SK-MEL-5 (cell line): Measurements from ENCODE around the gene SYT3. TPM values are rescaled to one million over a fixed set of nuclear protein-coding genes. Genes with fewer than 3 reads are reported as not detected.

Experiments used
- DNase-seq: peaks from one replicate; pipeline ENCODE4 v3.0.0-alpha.2; 2016; ENCODE audit warnings: low read depth, low spot score
- in situ Hi-C: cut with HindIII; loops from 2 replicates; pipeline ENCODE4 v1.10.0; 2016; ENCODE audit warnings: low sequenced_read_pairs, high pct_unique_total_duplicates, low pct_unique_long_range_greater_than_20kb
- total RNA-seq: library from RNA; depleted of rRNA; stranded (reverse); fragments of >200 nt; shearing (Covaris generic); gene quantifications from 2 replicates; pipeline ENCODE4 v1.2.3, GENCODE V29; 2014

SYT3 gene
- total RNA-seq, 1 experiment from 2014 or later, result 0.55 TPM

DNA sequence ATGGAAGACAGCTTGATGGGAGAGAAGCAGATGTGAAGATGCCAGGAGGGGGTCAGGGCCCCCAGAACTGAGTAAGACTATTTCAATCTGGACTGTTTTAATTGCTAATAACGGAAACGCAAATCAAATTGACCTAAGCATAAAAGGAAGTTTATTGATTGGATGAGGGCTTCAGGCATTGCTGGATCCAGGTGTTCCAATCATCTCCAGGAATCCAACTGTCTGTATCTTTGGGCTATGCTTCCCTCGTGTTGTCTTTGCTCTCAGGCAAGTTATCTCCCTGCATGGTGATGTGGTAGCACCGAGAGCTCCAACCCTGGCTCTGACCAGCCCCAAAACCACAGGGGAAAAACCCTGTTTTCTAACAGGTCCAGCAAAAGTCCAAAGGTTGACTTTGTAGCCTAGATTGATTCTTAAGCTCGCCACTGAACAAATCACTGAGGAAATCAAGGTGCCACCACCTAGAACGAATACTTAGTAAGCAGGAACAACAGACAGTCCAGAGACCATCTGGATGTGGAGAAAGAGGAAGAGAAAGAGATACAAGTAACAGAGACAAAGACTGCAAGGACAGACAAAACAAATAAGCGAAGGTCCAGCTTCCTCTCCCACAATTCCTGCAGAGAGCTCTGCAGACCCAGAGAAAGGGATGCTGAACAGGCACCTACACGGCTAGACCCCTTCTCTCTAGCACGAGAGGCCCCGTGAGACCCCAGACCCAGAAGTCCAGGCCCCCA lies 8.4 kb upstream of the SYT3 start:
- in situ Hi-C loops, result no loop called here
- no peak for DNase-seq

DNA sequence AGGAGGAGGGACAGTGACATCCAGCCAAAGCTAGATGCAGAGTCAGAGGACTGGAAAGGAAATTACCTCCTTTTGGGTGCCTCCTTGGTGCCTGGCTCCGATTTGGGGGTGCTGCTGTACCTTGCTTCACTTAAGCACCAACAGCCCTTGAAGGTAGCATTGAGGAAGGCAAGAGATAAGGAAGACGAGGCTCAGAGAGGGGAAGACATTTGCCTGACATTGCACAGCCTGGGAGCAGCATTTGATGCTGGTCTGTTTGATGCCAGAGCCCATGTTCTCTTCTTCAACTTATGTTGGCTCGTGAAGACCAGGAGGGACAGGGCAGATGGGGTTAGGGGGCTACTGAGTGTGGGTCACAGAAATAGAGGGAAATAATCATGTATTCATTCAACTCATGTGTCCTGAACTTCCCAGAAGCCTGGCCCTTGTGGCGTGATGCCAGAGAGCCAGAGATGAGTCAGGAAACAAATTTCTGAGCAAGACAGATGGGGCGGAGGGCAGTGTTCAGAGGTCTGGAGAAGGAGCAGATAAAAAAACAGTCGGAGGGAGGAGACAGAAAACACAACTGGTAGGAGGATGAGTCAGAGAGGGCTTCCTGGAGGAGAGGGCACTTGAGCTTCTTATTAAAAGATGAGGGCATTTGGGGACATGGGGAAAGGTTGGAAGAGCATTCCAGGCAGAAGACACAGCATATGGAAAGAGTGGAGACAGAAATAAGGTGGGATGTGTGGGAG lies 6.6 kb upstream of the SYT3 start:
- no peak for DNase-seq
- in situ Hi-C loops, result no loop called here

DNA sequence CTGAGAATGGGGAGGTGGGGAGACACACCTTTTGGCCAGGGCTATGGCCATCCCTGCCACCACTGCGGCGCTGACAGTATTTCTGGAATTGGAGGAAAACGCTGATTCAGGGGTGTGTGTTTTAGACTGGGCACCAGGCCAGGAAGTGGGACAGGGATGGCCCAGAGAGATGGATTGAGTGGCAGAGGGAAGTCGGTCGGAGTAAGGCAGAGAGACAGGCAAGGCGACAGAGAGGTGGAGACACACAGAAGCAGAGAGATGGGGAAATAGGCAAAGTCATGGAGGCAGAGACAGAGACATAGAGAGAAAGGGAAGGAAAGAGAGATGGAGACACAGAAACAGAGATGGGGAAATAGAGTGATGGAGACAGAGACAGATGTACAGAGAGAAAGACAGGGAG lies 5.4 kb upstream of the SYT3 start:
- no peak for DNase-seq
- in situ Hi-C loops, result no loop called here

DNA sequence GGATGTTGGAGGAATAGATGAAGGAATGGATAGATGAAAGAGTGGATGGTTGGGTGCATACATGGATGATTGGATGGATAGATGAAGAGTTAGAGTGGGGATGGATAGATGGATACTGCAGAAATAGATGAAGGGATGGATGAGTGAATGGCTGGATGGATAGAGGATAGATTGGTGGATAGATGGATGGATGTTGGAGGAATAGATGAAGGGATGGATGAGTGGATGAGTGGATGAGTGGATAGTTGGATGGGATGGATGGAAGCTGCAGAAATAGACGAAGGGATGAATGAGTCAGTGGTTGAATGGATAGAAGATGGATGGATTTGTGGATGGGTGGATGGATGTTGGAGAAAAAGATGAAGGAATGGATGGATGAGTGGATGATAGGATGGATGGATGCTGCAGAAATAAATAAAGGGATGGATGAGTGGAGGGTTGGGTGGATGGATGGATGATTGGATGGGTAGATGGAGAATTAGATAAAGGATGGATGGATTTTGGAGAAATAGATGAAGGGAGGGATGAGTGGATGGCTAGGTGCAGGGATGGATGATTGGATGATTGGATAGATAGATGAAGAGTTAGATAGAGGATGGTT lies 4.7 kb upstream of the SYT3 start:
- in situ Hi-C loops, result no loop called here
- DNase-seq, result no peak

DNA sequence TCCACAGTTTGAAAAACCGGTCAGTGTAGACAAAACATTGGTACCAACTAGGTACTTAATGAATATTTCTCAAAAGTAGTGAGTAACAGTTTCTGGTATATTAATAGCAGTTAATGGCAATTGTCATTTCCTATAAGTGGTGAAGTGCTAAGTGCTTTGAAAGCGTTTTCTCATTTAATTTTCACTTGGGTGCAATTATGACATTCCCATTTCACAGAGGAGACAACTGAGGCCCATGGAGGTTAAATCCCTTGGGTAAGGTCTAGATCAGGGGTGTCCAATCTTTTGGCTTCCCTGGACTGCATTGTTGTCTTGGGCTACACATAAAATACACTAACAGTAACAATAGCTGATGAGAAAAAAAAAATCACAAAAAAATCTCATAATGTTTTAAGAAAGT lies 687 bp upstream of the SYT3 start:
- in situ Hi-C loops, result no loop called here
- no peak for DNase-seq

DNA sequence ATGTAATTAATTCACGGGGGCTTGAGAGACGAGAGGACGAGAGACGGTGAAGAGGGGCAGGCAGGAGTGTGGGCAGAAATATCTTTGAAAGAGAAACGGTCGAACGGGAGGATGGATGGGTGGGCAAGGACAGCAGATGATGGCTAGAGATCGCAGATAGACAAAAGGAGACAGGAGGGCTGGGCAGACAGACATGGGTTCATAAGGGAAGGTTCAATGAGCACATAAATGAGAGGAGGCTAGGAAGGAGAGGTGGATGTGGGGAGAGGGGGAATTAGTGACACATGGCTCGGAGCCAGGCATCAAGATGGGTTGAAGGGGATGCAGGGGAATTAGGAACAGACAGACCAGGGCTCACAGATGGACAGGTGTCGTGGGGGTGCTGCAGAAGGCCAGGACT lies 1.1 kb downstream of the SYT3 start:
- no peak for DNase-seq
- in situ Hi-C loops, result no loop called here

DNA sequence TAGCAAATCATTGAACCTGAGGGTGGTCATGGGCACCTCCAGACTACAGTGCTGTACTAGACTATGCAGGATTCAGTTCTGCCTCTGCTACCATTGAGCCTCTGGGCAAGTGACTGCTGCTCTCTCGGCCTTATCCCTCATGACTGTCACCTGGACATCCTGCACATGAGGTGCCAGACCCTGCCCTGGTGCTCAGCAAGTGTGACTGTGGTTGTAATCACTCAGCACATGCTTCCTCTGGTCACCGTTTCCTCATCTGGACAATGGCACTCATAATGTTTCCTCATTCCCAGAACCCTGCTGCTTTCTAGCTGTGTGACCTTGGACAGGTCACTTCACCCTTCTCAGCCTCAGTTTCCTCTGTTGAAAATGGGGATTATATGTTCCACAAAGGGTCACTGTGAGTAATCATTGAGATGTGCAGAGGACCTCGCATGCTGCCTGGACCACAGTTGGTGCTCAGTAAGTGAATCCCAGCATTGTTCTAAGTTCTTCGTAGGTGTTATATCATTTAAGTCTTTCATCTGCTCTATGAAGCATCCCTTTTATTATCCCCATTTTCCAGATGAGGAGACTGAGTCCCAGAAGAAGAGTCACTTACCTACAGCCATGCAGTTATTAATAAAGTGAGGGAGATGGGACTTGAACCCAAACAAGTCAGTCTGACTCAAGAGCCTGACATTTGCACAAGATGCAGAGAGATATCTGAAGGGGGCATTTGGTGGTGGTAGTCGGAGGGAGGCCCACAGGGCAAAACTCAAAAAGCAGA lies 3.2 kb downstream of the SYT3 start:
- in situ Hi-C loops, result no loop called here

DNA sequence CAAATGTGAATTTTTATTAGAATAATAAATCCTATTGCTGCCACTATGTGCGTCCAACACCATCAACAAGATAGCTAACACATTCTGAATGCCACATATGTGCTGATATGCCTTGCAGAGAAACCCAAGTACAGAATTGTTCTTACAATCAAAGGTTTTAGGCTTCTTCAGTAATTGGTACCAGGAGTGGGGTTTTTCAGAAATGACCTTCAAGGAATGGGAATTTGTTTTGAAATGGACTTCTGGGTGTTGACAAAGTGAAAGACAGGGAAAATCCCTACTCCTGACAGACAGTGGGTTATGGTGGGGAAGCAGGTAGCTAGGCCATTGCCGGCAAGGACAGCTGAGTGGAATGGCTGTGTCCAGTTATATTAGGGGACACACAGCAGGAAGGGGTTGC lies 5.7 kb downstream of the SYT3 start:
- no peak for DNase-seq
- in situ Hi-C loops, result no loop called here

More for the DNA sequence above, 3.2 kb downstream of the SYT3 start:
- DNase-seq, result no peak

DNA sequence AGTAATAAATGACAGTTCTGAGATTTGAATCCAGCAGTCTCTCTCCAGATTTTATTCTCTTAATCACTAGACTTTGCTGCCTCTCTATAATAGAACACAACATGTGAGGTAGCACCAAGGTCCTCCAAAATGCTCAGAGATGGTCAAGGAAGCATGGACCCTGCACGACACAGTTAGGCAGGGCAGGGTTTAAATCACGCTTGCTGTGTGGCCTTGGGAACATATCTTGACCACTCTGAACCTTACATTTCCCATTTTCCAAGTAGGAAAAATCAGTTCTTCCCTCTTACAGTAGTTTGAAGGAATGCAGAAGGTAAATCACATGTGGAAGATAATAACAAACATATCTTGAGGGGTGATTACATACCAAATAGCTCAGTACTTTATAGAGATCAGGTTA lies 6.3 kb downstream of the SYT3 start:
- in situ Hi-C loops, result no loop called here
- no peak for DNase-seq

DNA sequence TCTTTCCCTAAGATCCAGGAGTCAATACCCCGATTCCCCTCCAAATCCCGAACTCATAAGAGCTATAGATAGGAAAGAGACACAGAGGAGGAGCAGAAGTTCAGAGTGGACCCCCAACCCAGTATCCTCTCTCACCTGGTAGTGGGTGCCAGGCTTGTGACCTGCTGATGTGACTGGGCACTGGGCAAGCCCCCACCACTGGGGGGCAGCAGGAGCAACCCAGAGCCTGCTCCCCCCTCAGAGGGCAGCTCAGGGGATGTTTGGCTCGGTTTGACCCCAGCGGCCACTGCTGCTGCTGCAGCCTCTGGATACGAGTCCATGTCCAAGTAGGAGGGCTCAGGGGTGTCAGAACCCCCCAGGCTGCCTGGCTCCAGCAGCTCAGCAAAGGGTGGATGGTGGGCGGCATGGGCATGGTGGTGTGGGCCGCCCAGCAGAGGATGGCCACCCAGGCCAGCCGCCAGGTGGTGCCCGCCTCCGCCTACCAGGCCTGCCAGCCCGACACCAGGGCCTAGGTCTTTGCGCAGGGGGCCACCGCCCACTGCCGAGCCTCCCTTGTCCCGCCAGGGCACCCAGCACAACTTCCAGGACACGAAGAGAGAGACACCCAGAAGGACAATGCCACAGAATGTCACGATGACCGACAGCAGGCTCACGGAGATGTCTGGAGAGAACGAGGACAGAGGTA lies 7.4 kb downstream of the SYT3 start:
- peak; percentile 30 for DNase-seq
- in situ Hi-C loops, result no loop called here

DNA sequence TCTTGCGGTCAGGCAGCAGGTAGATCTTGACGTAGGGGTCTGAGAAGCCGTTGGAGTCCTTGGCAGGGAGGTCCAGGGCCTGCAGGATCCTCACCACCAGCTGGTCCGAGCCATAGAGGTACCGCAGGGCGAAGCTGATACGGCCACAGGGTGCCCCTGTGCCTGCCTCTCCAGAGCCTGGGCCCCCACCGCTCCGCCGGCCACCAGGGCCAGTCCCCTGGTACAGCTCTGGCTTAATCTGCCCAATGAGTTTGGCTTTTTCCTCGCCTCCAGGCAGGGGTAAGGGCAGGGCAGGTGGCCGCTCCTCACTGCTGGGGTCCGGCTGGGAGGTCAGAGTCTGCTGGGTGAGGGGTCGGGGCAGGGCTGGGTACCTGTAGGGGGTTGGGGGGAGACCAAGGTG lies 9.9 kb downstream of the SYT3 start:
- no peak for DNase-seq
- in situ Hi-C loops, result no loop called here

DNA sequence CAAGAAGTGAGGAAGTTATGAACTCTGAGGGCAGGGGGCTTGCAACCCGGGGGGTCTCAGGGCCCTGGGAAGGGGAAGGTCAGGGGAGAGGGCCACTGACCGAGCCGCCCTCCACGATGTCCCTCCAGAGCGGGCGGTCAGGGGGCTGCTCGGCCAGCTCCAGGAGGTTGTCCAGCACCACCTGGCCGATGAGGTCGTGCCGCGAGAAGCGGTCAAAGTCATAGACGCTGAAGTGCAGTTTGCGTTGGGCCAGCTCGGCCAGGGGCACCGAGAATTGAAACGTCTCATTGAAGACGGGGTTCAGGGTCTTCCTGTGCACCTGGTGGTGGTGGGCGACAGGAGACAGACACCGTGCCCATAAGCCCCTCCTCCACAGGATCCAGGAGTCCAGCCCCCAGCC lies 10.5 kb downstream of the SYT3 start:
- in situ Hi-C loops, result no loop called here
- DNase-seq, result no peak

DNA sequence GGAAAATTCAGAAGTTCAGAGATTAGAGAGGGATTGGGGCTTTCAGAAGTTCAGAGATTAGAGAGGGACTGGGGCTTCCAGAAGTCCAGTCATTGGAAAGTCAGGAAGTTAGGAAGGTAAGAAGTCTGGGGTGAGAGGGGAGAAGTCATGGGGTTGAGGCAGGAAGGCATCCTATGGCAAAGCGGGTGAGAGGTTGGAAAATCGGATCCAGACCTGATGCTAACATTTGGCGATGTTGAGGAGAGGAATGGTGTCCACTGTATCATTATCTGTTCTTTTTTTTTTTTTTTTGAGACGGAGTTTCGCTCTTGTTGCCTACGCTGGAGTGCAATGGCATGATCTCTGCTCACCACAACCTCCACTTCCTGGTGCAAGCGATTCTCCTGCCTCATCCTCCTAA lies 11.1 kb downstream of the SYT3 start:
- in situ Hi-C loops, result no loop called here
- no peak for DNase-seq

DNA sequence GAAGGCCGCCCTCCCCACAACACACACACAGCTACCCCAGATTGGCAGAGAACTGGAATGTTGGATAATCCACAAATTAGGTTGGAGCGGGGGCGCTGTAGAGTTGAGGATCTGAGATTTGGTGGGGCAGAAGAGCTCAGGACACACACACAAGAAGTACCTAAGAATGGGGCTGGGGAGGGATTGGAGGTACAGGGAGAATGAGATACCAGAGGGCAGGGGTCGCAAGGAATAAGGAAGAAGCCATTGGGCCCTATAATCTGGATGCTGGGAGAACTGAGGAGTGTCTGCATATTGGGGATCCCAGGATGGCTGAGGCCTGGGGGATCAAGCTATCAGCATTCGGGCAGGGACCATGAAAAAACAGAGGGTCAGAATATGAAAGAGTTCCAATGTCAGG lies 11.5 kb downstream of the SYT3 start:
- no peak for DNase-seq
- in situ Hi-C loops, result no loop called here

DNA sequence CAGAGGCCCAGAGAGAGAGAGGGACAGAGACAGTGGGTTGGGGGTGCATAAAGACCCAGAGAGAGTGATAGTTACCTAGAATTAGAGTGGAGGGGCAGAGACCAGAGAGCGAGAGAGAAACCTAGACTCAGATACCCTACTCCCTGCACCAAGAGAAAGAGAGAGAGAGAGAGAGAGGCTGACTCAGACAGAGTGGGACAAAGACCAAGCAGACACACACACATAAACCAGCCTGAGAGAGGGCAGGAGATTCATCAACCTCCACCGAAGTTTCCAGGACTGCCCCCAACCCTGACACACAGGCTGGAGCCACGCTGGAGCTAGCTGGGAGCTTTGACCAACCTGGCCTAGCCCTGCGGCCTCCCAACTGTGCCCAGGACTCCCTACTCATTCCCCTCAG lies 12.9 kb downstream of the SYT3 start:
- no peak for DNase-seq
- in situ Hi-C loops, result no loop called here

DNA sequence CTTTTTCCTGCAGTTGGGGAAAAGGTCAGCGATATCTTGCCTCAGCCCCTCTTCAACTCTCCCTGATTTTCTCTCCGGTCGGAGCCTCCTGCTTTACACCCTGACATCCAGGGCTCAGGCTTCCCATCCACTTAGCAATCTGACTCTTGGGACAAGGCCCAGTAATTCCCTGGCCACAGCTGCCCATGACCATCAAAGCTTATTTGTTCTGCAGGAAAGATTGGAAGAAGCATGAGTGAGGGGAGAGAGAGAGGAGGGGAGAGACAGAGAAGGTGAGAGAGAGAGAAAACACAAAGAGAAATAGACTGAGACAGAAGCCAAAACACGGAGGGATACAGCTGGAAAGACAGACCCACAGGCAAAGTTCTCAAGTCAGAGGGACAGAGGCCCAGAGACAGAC lies 13.7 kb downstream of the SYT3 start:
- in situ Hi-C loops, result no loop called here
- no peak for DNase-seq

DNA sequence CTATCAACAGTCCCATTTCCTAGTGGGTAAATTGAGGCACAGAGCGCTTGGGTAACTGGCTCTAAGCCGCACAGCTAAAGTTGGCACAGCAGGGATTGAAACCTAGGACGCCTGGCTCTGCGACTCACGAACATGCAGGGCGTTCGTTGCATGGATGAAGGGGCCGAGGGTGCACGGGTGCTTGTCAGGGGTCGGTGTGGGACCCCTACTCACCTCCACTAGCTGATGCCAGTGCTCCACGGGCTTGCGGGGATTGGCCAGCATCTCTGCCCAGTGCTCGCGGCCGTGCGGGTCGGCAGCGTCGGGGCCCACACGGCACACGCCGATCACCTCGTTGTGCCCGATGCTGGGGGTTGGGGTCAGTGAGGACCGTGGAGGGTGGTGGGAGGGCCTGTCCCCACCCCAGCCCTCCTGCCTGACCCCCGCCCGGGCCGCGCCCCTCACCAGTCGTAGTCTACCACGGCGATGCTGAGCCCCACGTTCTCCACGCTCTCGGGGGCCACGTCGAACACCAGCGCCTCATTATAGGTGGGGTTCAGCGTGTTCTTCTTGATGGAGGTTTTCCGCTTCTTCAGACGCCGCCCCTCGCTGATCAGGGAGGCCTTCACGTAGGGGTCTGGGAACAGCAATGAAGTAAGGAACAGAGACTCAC lies 14.6 kb downstream of the SYT3 start:
- in situ Hi-C loops, result no loop called here
- no peak for DNase-seq
